HL-60/S4 treated with phorbol 12-myristate 13-acetate at 8.2 ng/mL for 4 days and 3 days (cell line): Measurements from ENCODE around the gene OMD.

ENCODE experiments used
- in situ Hi-C: fragments of 300-500 bp; cut with MboI; formaldehyde crosslinking; loops from 2 replicates; pipeline ENCODE4 v1.15.0; 2022; ENCODE audit warnings: low sequenced_read_pairs

The OMD gene, protein sequence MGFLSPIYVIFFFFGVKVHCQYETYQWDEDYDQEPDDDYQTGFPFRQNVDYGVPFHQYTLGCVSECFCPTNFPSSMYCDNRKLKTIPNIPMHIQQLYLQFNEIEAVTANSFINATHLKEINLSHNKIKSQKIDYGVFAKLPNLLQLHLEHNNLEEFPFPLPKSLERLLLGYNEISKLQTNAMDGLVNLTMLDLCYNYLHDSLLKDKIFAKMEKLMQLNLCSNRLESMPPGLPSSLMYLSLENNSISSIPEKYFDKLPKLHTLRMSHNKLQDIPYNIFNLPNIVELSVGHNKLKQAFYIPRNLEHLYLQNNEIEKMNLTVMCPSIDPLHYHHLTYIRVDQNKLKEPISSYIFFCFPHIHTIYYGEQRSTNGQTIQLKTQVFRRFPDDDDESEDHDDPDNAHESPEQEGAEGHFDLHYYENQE

GRCh38 chr9:92424340-92424739, at the start of gene OMD:
TSS of gene OMD (minus strand) at chr9:92424471. CDS start at chr9:92417558, 6,913 bp downstream.
- in situ Hi-C loops, result no loop called here

- in situ Hi-C loops, result no loop called here
Measured at GRCh38 chr9:92468206-92468605, 43.9 kb upstream of the OMD start.

DNA sequence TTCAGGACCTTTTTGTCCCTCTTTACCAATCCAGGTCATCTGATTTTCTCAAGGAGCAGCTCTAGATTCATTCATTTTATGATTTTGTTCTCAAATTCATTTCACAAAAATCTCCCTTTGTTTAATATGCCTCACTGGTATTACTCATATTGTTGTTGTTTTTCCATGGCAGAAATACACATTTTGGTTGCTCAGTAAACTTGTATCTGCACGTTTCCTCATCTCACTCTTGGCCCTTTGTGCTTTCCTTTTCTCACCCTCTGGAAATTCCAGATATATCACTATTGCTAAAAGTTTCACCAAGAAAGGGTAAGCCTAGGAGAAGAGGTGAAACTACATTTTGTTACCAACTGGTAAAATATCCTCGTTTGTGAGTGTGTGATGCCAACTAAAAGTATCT, 43.2 kb upstream of the OMD start:
- in situ Hi-C loops, result no loop called here

DNA sequence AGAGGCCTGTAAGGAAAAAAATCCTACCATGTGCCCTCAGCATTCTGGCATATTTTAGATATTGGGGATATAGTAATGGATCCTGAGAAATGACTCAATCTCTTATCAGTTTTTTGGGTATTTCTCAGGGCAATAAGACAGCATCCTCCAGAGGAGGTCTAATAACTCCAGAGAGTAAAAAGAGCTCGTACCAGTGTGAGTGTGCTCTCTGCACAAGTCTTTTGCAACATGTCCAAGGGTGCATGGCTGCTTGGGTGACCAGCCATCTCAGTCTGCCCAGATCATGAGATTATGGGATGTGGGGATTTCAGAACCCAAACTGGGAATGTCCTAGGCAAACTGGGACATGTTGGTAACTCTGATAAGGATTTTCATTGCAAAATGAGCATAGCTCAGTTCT, 42.8 kb upstream of the OMD start:
- in situ Hi-C loops, result no loop called here

DNA sequence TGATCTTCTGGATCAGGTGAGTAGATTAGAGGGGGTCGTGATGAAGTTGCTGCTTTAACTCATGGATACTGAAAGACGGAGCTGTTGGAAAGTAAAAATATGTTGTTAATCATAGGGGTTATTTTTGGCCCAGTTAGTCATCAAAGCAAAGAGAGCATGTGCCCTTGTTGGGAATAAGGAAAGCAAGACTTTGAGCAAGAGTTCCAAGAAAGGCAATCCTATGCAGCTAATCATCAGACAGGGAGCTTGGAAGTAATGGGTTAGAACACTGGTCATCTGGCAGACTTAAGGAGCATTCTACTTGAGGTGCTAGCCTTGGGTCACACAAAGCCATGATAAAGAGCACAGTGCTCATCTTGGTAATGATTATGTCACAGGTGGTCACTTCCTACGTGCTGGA, 39.7 kb upstream of the OMD start:
- in situ Hi-C loops, result no loop called here

- in situ Hi-C loops, result no loop called here
Measured at GRCh38 chr9:92463387-92463786, 39.1 kb upstream of the OMD start.

DNA sequence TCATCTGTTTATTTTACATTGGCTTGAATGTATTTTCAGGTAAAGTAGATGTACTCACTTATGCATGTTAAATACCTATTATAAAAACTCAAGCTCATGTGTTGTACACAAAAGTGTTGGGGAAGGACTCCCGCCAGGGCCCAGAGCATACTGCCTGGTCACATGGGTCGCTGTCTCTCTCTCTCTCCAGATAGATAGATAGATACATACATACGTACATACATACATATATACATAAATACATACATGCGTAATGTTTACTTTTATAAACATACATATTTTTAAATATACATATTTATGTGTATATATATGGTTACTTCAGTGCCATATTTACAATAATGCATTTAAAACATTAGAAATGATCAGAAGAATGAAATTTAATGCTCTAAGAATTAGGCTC, 33.3 kb upstream of the OMD start:
- in situ Hi-C loops, result no loop called here

- in situ Hi-C loops, result no loop called here
Measured at GRCh38 chr9:92455217-92455616, 30.9 kb upstream of the OMD start.

- in situ Hi-C loops, result no loop called here
Measured at GRCh38 chr9:92446536-92446935, 22.3 kb upstream of the OMD start.

GRCh38 chr9:92444841-92445240, 20.6 kb upstream of the OMD start:
- in situ Hi-C loops, result no loop called here

DNA sequence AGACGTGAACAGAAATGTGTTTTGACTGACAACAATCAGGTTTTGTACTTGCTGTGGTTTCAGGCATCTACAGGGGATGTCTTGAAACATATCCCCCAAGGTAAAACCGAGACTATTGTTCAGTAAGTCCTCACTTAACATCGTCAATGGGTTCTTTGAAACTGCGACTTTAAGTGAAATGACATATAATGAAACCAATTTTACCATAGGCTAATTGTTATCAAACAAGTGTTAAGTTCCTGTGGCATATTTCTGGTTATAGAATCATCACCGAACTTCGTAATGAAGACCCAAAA, 16.4 kb upstream of the OMD start:
- in situ Hi-C loops, result no loop called here

GRCh38 chr9:92439921-92440750, 15.9 kb upstream of the OMD start:
- in situ Hi-C loops, result no loop called here

DNA sequence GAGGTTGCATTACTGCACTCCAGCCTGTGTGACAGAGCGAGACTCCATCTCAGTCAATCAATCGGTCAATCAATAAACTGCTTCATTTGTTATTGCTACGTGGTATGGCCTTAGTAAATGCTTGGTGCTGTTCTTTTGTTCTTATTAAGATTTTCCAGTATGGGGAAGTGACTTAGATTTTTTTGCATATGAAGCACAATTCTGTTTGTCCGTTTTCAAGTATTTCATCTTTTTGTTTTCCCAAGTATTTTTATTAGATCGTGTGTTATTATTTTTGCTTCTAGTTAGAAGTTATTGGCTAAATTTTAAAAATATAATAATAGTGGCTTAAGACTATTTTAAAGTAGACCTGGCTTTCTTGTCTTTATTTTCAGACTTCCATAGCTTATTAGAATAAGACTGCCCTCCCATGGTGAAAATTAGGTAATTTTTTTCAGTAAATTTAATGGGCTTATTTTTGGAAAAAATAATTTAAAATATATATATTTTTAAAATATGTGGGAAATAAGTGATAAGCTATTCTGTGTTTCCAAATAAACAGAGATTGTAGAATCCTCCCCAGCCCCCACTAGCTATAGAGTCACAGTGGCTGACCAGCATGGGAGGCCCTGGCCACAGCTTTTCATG, 14.7 kb upstream of the OMD start:
- in situ Hi-C loops, result no loop called here

DNA sequence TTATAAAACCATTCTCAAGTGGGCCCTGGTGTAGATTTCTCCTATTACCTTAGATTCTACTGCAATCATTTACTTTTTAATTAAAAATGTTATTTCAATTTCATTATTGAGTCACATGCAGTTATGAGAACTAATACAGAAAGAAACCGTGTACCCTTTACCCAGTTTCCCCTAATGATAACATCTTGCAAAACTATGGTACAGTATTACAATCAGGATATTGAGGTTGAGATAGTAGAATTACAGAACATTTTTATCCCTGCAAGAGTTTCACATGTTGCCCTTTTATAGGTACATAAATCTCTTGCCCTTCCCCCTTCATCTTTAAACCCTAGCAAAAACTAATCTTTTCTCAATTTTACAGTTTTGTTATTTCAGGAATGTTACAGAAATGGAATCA, 11.0 kb upstream of the OMD start:
- in situ Hi-C loops, result no loop called here

- in situ Hi-C loops, result no loop called here
Measured at GRCh38 chr9:92432972-92433548, 8.8 kb upstream of the OMD start.

DNA sequence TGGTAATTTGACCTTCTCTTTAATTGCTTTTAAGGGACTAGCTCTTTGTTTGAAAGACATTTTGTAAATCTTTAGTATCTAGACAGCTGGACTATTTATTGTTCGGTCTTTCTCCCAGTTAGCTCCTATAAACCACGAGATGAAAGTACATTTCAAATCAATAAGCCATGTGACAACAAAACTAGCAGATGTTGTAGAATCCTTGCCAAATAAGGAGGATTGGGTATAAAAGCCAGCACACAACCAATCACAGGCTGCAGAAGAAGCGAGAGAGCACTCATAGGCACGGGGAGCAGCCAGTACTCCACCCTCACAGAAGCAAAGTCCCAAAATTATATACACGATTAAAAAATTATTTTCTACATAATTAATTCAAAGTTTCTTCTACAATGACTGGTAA, 8.1 kb upstream of the OMD start:
- in situ Hi-C loops, result no loop called here

DNA sequence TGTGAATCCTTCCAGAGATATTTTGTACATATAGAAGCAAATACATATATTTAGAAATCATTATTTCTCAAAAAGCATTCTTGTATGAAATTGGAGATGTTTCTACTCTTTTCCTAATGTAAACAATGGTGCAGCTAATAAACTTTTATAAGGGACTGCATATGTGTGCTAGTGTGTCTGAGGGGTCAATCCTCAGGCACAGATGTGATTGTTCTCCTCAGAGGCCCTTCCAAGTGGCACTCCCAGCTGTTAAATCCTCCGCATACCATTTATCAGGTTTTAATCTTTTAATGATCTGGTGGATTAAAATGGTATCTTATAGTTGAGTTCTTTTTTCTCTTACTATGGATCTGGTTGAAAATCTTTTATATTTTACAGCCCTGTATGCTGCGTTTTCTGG, 5.6 kb upstream of the OMD start:
- in situ Hi-C loops, result no loop called here

GRCh38 chr9:92426501-92427145, 2.4 kb upstream of the OMD start:
- in situ Hi-C loops, result no loop called here

DNA sequence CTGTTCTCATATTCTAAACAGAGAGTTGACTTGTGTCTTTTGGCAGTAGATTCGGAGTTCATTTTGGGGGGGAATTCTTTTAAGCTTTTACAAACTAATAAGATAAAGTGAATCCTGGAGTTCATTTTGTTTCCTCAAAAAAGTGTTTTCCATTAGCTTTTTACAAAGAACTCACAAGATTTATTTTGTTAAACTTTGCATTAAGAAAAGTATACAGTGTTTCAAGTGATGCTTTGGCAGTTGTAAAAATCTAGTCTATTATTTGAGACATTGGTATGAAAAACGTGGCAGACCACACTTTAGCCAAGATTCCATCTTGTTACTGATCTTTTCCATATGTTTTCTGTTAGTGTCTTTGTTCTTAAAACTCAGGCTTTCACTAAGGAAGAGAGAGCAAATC, 1.2 kb upstream of the OMD start:
- in situ Hi-C loops, result no loop called here

- in situ Hi-C loops, result no loop called here
Measured at GRCh38 chr9:92423612-92424011, 659 bp downstream of the OMD start.
